GM21367 (cell line): ENCODE measurements around the gene INHBE.
"Not testable (repeated sequence)": the region's sequence is repeated elsewhere in the genome, so short reads cannot be mapped to it uniquely, and the experiment has no call there.

Experiments used
- ATAC-seq: cut with Tn5 transposase; IDR thresholded peaks from one replicate; pipeline ENCODE4 v1.9.1; 2021; ENCODE audit not compliant: unreplicated experiment

The INHBE gene

DNA sequence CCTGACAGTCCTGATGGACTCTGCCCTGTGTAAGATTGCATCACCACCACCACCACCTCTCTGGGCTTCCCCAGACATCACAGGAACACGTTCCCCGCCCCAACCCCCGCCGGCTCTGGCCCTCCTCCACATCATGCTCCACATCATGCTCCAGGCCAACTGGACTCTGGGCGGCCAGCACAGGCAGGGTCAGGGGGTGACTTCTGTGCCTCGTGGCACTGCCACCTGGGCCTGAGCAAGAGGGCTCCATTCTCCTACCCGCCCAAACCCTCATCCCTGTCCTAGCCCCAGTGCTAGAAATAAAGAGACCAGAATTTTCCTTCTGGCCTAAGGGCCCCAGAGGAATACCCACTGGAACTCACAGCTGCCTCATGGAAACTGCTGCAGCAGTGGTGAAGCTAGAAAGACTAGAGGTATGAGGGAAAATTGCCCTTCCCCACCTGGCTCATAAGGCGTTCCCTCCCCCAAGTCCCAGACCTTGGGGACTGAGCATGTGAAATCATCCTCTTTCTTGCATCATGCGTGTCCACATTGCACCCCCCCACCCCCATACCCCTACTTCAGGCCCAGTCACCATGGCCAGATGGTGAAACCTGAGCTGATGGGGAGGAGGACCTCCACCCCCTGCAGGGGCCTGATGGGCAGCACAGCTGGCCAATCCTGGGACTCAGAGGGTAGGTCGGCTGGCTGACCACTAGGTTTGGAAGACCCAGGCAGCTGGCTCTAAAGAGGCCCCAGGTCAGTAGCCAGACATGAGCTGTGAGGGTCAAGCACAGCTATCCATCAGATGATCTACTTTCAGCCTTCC lies at the start of gene INHBE:
Gene INHBE (plus strand): TSS at position 742 of the 808 bp plus-strand sequence. CDS start 230 bp downstream, outside the sequence.
- no peak for ATAC-seq

DNA sequence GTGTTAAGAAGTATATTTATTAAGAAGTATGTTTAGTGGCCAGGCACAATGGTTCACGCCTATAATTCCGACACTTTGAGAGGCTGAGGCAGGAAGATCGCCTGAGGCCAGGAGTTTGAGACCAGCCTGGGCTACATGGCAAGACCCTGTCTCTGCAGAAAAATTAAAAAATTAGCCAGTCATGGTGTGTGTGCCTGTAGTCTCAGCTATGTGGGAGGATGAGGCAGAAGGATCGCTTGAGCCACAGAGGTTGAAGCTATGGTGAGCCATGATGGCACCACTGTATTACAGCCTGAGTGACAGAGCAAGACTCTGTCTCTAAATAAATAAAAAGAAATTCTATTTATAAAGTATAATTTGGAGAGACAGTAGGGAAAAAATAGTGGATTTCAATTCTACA lies 44.6 kb upstream of the INHBE start:
- ATAC-seq: no peak

- not testable (repeated sequence) for ATAC-seq
These were observed 40.9 kb upstream of the INHBE start for GRCh38 chr12:57414160-57414559.

DNA sequence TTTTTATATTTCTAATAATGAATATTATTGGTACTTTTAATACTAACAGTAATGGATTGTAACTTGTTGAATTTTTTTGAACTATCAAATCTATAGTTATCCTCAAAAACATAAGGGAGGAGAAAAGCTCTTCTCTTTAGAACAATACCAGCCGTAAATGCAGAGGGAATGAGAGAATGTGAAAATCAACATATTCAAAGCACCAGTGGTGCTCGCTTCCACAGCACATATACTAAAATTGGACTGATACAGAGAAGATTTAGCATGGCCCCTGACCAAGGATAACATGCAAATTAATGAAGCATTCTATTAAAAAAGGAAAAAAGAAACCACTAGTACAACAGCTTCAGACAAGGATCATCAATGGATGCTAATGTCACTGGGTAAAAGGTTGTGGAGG lies 40.0 kb upstream of the INHBE start:
- no peak for ATAC-seq

GRCh38 chr12:57416039-57416996 lies 38.8 kb upstream of the INHBE start:
- ATAC-seq: no peak

- no peak for ATAC-seq
These were observed 36.9 kb upstream of the INHBE start for GRCh38 chr12:57418255-57418654.

DNA sequence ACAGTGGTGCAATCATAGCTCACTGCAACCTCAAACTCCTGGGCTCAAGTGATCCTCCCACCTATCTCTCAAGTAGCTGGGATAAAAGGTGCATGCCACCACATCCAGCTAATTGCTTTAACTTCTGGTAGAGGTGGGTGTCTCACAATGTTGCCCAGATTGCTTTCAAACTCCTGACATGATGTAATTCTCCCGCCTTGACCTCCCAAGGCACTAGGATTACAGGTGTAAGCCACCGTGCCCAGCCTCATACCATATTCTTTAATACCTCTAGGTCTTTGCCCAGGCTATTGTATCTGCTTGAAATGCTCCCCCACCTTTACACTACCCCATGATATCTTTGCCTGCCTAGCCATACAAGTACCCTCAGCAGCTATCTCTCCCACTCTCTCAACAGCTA lies 35.6 kb upstream of the INHBE start:
- ATAC-seq: no peak

DNA sequence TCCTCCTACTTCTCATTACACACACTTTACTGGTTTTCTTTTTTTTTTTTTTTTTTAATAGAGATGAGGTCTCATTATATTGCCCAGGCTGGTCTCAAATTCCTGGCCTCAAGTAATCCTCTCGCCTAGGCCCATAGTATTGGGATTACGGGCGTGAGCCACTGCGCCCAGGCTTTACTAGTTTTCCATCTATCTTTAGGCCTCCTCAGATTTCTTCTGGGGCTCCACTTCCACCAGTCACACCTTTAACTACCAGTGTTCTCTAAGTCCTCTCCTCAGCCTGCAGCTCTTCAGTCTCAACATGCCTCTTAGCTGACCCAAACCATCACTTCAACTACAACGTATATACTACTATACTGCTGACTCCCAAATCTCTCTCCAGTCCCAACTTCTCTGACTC lies 34.6 kb upstream of the INHBE start:
- no peak for ATAC-seq

DNA sequence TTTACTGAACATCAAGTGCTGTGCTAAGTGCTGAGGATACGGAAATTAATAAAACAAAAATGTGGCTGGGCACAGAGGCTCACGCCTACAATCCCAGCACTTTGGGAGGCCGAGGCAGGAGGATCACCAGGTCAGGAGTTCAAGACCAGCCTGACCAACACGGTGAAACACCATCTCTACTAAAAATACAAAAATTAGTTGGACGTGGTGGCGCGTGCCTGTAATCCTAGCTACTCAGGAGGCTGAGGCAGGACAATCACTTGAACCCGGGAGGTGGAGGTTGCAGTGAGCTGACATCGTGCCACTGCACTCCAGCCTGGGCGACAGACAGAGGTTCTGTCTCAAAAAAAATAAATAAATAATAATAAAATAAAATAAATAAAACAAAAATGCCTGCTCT lies 28.2 kb upstream of the INHBE start:
- ATAC-seq: not testable (repeated sequence)

- no peak for ATAC-seq
These were observed 26.1 kb upstream of the INHBE start for GRCh38 chr12:57428965-57429364.

DNA sequence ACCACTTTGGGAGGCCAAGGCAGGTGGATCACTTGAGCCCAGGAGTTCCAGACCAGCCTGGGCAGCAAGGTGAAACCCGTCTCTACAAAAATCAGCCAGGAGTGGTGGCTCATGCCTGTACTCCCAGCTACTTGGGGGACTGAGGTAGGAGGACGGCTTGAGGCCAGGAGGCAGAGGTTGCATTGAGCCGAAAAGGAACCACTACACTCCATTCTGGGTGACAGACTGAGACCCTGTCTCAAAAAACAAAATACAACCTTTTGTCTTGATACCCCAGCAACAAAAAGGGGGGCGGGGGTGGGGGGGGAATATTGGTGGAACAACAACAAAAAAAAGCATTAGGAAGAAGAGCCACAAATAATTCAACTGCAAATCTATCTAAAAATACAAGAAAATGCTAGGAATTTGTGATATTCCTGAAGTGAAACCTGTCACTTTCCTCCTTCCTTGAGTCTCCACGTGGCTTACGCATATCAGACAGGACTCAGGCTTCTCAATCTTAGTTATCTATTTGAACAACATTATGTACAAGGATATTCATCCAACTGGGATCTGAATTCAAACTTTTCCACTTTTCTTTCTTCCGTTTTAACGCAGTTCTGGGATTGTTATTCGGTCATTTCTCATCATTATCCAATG lies 25.5 kb upstream of the INHBE start:
- ATAC-seq: no peak

DNA sequence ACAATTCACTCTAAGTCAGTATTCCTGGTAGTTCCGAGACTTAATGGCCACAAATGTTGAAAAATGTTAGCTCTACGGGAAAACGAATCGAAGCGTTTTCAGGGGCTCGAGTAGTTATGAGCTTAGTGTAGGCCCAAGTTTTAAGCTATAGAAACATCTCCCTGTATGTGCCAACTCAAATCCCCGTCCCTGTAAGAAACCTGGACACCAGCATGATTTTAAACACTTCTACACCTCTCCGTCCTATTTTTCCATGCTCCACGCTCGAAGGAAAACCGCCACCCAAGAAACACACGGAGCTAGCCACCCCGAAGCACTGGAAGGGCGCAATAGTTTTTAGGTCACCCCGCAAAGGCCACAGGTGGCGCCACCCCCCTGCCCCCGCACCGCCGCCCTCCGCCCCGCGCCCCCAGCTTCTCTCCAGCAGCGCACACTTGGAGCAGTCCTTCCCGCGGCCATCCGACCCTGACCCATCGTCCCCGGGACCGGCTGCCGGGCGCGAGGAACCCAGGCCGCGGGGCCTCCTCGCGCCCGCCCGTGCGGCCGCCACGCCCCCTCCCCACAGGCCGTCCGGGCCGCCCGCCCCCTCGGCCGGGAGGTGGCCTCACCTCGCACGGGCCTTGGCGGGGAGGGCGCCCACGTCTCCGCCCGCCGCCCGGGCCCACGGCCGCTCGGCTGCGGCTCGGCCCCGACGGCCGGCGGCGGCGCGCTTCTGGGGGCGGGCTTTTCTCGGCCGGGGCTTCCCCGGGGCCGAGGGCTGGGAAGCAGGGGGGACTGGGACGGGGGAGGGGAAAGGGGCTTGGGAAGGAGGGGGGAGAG lies 24.8 kb upstream of the INHBE start:
- ATAC-seq: peak; percentile 44

- ATAC-seq: peak; percentile 88
These were observed 24.1 kb upstream of the INHBE start, which contains the start of gene R3HDM2 for GRCh38 chr12:57430931-57431566. Gene R3HDM2 (minus strand): TSS chr12:57431043. CDS start chr12:57310428, 120,615 bp downstream.

- ATAC-seq: no peak
These were observed 23.4 kb upstream of the INHBE start for GRCh38 chr12:57431654-57432188.

- no peak for ATAC-seq
These were observed 21.7 kb upstream of the INHBE start for GRCh38 chr12:57433370-57433769.

- no peak for ATAC-seq
These were observed 20.4 kb upstream of the INHBE start, which contains the start of gene INHBC for GRCh38 chr12:57434517-57435223. Gene INHBC (plus strand): TSS chr12:57434784. CDS start chr12:57434887, 103 bp downstream.

- no peak for ATAC-seq
These were observed 19.8 kb upstream of the INHBE start for GRCh38 chr12:57435293-57435692.

DNA sequence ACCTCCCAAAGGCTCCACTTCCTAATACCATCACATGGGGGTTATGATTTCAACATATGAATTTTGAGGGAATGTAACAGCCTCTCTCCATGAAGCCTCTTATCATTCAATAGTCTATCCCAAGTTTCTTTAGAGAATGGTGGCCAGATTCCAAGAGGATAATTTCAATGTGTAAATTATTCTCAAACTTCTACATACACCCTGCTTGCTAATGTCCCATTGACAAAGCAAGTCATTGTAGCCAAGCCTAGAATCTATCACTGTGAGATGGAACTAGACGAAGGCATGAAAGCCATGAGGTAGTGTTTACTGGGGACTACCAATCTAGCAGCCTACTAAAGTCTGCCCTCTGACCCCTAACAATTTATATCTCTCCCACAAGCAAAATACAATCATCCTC lies 16.7 kb upstream of the INHBE start:
- ATAC-seq: no peak

- no peak for ATAC-seq
These were observed 15.3 kb upstream of the INHBE start for GRCh38 chr12:57439762-57440266.
